Measurements from ENCODE around the gene ODAD3. TPM values are rescaled to one million over a fixed set of nuclear protein-coding genes. Genes with fewer than 3 reads are reported as not detected.
"Not testable (repeated sequence)": the region's sequence is repeated elsewhere in the genome, so short reads cannot be mapped to it uniquely, and the experiment has no call there.

The ODAD3 gene
- total RNA-seq, 1 donor from 2014 or later: 4.3 TPM

GRCh38 chr19:11463391-11463790 lies 28.5 kb upstream of the ODAD3 start:
- H3K4me1 ChIP-seq: no peaks in the 10 kb centered on the region
- H3K27me3 ChIP-seq (ENCODE audit: low read depth): peaks cover 6% of the 10 kb centered on the region
- intact Hi-C loops (cut with DNase I): no loop called here
- ATAC-seq (no peak), DNase-seq (no peak)
- H3K36me3 ChIP-seq: no peaks in the 10 kb centered on the region
- no peak overlapping the region for H3K27ac ChIP-seq
- TF ChIP-seq CTCF (IDR thresholded peaks at IDR 0.05): no peak
- no peak overlapping the region for H3K4me3 ChIP-seq
- no peaks in the 10 kb centered on the region for H3K9me3 ChIP-seq

GRCh38 chr19:11461453-11461852 lies 26.5 kb upstream of the ODAD3 start:
- Histone ChIP-seq H3K27me3 (ENCODE audit: low read depth) (peaks cover 10% of the 10 kb centered on the region), H3K36me3 (no peaks in the 10 kb centered on the region), H3K4me3 (no peak overlapping the region), H3K4me1 (no peaks in the 10 kb centered on the region), H3K9me3 (no peaks in the 10 kb centered on the region), H3K27ac (no peak overlapping the region)
- no peak for TF ChIP-seq CTCF (IDR thresholded peaks at IDR 0.05)
- ATAC-seq (no peak), DNase-seq (no peak)
- intact Hi-C loops (cut with DNase I): no loop called here

- intact Hi-C loops (cut with DNase I): no loop called here
- no peaks in the 10 kb centered on the region for H3K4me1 ChIP-seq
Observed at GRCh38 chr19:11460207-11460606, 25.3 kb upstream of the ODAD3 start.

GRCh38 chr19:11458912-11459311 lies 24.0 kb upstream of the ODAD3 start:
- H3K4me1 ChIP-seq; H3K9me3 ChIP-seq; DNase-seq; ATAC-seq; intact Hi-C loops (cut with DNase I); H3K36me3 ChIP-seq; H3K4me3 ChIP-seq; H3K27ac ChIP-seq: not testable (repeated sequence)
- H3K27me3 ChIP-seq (ENCODE audit: low read depth): peaks cover 10% of the 10 kb centered on the region

More at GRCh38 chr19:11460207-11460606, 25.3 kb upstream of the ODAD3 start:
- Histone ChIP-seq H3K27me3 (ENCODE audit: low read depth) (peaks cover 10% of the 10 kb centered on the region), H3K4me3 (no peak overlapping the region), H3K9me3 (no peaks in the 10 kb centered on the region), H3K36me3 (no peaks in the 10 kb centered on the region), H3K27ac (no peak overlapping the region)
- ATAC-seq: no peak
- DNase-seq: no peak
- TF ChIP-seq CTCF (IDR thresholded peaks at IDR 0.05): no peak

- Histone ChIP-seq H3K4me1 (no peaks in the 10 kb centered on the region), H3K27me3 (ENCODE audit: low read depth) (peaks cover 10% of the 10 kb centered on the region), H3K9me3 (no peaks in the 10 kb centered on the region), H3K4me3 (no peak overlapping the region), H3K36me3 (no peaks in the 10 kb centered on the region), H3K27ac (no peak overlapping the region)
- TF ChIP-seq CTCF (IDR thresholded peaks at IDR 0.05): no peak
- ATAC-seq: no peak
- intact Hi-C loops (cut with DNase I): no loop called here
- no peak for DNase-seq
Observed at GRCh38 chr19:11458236-11458900, 23.4 kb upstream of the ODAD3 start.

GRCh38 chr19:11457831-11458230 lies 22.9 kb upstream of the ODAD3 start:
- Histone ChIP-seq H3K4me3 (no peak overlapping the region), H3K27ac (no peak overlapping the region), H3K27me3 (ENCODE audit: low read depth) (peaks cover 10% of the 10 kb centered on the region), H3K36me3 (no peaks in the 10 kb centered on the region), H3K9me3 (no peaks in the 10 kb centered on the region), H3K4me1 (no peaks in the 10 kb centered on the region)
- no peak for ATAC-seq
- DNase-seq: no peak
- intact Hi-C loops (cut with DNase I): no loop called here
- no peak for TF ChIP-seq CTCF (IDR thresholded peaks at IDR 0.05)

All from lower lobe of right lung (tissue), 2 donors.